Lower leg skin (tissue), 4 donors: ENCODE data around the gene NCKAP5. TPM values are rescaled to one million over a fixed set of nuclear protein-coding genes. Genes with fewer than 3 reads are reported as not detected.

ENCODE experiments used
- DNase-seq, 2 donors: peaks; one replicate each; pipeline ENCODE4 v3.0.0-alpha.2; 2019; ENCODE audit warnings: low spot score in 2 of 2
- H3K4me3 ChIP-seq: fragments of 200-600 bp; sonication (generic); 2 replicates; pipeline ENCODE4 v1.5.1; 2017; ENCODE audit warnings: mild to moderate bottlenecking, low read depth; ENCODE audit not compliant: poor library complexity, severe bottlenecking
- POLR2A ChIP-seq, 2 donors: fragments of 450-650 bp; IDR thresholded peaks; one replicate each; pipeline ENCODE4 v1.6.1; 2016 to 2017; ENCODE audit warnings: antibody characterized with exemption in 2 of 2, mild to moderate bottlenecking in 1 of 2, moderate library complexity in 1 of 2
- WGBS, 2 donors: methylation state at CpG; one replicate each; pipeline ENCODE4 v1.1.5; 2018; 5-methylcytosine and 5-hydroxymethylcytosine counted together
- intact Hi-C: fragments of 100-400 bp; cut with DNase I; formaldehyde crosslinking; loops from one replicate; pipeline ENCODE4 v1.15.0; 2023; ENCODE audit warnings: low total_unique reads
- total RNA-seq, 4 donors: library from RNA; depleted of rRNA; stranded (reverse); fragments of >200 nt; gene quantifications; one replicate each; pipeline ENCODE4 v1.1.0, GENCODE V29; 2016
- TF ChIP-seq, protein P1 (sequence below), 3 donors: fragments of 450-650 bp; IDR thresholded peaks; one replicate each; pipeline ENCODE4 v1.5.1; 2016; ENCODE audit warnings: antibody characterized with exemption in 3 of 3, mild to moderate bottlenecking in 3 of 3, moderate library complexity in 2 of 3

Gene NCKAP5
- total RNA-seq, 4 donors from 2014 or later = 2.0 to 5.1 (median 3.6) TPM

- intact Hi-C loops = no loop called here
- TF ChIP-seq, protein P1, sequence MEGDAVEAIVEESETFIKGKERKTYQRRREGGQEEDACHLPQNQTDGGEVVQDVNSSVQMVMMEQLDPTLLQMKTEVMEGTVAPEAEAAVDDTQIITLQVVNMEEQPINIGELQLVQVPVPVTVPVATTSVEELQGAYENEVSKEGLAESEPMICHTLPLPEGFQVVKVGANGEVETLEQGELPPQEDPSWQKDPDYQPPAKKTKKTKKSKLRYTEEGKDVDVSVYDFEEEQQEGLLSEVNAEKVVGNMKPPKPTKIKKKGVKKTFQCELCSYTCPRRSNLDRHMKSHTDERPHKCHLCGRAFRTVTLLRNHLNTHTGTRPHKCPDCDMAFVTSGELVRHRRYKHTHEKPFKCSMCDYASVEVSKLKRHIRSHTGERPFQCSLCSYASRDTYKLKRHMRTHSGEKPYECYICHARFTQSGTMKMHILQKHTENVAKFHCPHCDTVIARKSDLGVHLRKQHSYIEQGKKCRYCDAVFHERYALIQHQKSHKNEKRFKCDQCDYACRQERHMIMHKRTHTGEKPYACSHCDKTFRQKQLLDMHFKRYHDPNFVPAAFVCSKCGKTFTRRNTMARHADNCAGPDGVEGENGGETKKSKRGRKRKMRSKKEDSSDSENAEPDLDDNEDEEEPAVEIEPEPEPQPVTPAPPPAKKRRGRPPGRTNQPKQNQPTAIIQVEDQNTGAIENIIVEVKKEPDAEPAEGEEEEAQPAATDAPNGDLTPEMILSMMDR (IDR thresholded peaks at IDR 0.05) = no peak
- no peak for TF ChIP-seq POLR2A (IDR thresholded peaks at IDR 0.05)
- no peak overlapping the region for H3K4me3 ChIP-seq
- no peak for DNase-seq
- WGBS, 2 donors = 91 to 99% methylated on average over 2 of the region's 2 CpGs
Measured at GRCh38 chr2:132721938-132722337, 846.3 kb downstream of the NCKAP5 start.

- intact Hi-C loops = no loop called here
- TF ChIP-seq, protein P1 (IDR thresholded peaks at IDR 0.05) = no peak
- TF ChIP-seq POLR2A (IDR thresholded peaks at IDR 0.05) = no peak
- no peak overlapping the region for H3K4me3 ChIP-seq
- no peak for DNase-seq
- 76 to 86% methylated on average over 4 of the region's 4 CpGs for WGBS, 2 donors
Measured at GRCh38 chr2:132720393-132720792, 847.9 kb downstream of the NCKAP5 start.

GRCh38 chr2:132719480-132719879, 848.8 kb downstream of the NCKAP5 start:
- intact Hi-C loops = no loop called here
- H3K4me3 ChIP-seq = no peak overlapping the region
- WGBS, 2 donors = 91 to 94% methylated on average over 9 of the region's 9 CpGs
- no peak for DNase-seq
- no peak for TF ChIP-seq POLR2A (IDR thresholded peaks at IDR 0.05)
- TF ChIP-seq, protein P1 (IDR thresholded peaks at IDR 0.05) = no peak

GRCh38 chr2:132716954-132717353, 851.3 kb downstream of the NCKAP5 start:
- no peak overlapping the region for H3K4me3 ChIP-seq
- TF ChIP-seq, protein P1 (IDR thresholded peaks at IDR 0.05) = no peak
- no peak for TF ChIP-seq POLR2A (IDR thresholded peaks at IDR 0.05)
- intact Hi-C loops = no loop called here
- 87 to 88% methylated on average over 2 of the region's 2 CpGs for WGBS, 2 donors
- DNase-seq = no peak

DNA sequence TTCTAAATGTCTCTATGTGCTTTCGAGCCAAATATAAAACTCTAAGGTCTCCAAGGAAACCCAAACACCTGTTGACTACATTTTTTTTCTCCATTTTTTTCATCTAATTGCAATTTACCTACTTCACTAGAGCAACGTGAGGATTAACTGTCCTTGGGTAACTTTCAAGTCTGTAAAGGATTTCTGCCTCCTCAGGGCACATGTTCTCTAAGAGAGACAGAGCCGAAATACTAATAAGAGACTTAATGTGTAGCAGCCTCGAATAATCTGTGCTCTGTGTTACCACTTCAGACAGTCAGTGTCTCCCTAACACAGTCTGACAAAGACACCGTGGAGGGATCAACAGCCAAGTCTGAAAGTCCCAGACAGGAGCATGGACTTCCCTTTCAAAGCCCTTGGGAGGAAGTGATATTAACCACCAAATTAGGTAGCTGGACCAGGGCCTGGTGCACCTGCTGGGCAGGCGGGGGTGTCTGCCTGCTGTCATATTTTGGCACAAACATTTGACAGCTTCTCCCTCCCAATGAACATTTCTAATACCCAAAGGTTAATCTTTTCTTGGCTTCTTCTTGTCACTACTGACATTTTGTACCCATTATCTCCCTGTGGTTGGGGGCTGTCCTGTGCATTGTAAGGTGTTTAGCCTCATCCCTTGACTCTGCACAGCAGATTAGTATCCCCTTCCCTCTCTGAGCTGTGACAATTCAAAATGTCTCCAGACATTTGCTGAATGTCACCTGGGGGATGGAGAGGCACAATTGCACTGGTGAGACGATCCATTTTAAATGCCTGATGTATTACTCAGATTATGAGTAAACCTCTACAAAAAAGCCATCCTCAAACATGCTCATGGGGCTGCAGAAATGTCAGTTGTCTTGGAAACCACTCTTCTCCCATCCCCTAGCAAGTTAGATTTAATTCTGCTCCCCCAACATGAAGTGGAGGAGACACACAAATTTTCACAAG, 852.6 kb downstream of the NCKAP5 start:
- no peak overlapping the region for H3K4me3 ChIP-seq
- DNase-seq = no peak
- WGBS, 2 donors = 76% methylated on average over 7 of the region's 7 CpGs
- intact Hi-C loops = no loop called here
- TF ChIP-seq, protein P1 (IDR thresholded peaks at IDR 0.05) = no peak
